ENCODE results near the gene EEF1AKMT1.

EEF1AKMT1 gene

DNA sequence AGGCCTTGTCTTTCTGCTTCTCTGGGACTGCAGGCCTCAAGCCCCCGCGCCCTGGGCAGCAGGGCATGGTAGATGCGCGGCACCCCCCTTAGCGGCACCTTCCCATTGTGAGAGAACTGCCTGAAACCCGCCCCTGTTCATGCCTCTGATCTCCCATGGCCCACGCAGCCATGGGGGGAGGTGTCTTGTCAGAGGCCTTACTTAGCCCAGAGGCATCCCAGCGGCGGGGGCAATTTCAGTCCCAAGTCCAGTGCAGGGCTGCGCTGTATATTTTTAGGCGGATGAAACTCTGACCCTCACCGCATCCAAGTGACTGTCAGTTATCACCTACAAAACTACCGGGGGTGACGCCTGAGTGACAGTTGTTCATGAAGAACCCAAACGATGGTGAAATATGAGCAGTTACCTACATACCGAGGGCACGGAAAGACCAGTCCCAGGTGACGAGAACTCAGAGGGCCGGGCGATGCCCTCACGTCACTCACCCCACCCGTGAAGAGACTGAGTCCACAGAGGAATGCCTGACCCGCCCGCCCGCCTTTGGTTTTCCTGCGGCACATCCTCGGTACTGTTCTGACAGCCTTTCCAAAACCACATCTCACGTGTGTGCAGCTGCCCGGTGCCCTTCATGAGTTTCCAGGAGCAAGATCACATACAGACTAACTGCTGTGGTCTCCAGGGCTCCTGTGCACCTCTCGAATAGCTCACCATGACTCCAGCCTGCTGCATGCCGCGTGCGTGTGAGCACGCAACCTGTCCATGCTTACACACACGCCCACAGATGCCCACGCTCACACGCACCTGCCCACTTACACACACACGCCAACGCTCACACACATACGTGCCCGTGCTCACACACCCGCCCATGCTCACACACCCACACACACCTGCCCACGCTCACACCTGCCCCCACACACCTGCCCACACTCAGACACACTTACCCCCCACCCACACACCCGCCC is 55.9 kb downstream of the EEF1AKMT1 start:
- no peak for DNase-seq

DNA sequence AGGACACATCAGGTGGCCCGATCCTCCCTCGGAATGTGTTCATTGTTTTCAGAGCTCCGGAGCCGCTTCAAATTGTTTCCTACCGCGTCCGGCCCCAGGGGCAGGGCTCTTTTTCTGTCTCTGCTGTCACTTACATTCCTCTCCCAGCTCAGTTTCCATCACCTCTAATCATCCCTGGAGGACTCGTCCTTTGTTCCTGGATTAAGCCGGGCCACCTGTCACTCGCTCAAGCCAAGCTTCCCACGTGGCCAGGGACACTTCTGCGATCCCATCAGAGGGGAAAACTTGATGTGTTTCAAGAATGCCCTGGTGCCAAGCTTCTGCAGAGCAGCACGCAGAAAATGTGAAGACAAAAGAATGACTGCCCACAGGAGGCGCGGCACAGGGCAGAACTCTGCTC is 56.8 kb downstream of the EEF1AKMT1 start:
- DNase-seq = peak; percentile 84

DNA sequence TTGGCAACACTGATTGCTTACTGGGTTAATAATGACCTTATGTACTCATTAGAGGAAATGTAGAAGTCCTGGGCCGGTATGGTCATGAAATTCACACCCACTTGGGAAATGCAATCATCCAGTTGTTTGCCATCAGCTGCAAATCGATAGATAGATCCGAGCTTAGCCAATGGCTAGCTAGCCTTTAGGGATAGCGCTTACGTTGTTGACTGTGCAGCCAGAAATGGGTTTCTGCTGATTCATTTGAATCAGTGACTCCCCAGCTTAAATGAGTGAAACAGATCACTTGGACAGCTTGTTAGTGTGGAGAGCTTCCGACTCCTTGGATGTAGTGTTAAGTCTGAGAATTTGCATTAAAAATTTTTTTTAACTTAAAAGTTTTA is 58.4 kb downstream of the EEF1AKMT1 start:
- DNase-seq = no peak

DNA sequence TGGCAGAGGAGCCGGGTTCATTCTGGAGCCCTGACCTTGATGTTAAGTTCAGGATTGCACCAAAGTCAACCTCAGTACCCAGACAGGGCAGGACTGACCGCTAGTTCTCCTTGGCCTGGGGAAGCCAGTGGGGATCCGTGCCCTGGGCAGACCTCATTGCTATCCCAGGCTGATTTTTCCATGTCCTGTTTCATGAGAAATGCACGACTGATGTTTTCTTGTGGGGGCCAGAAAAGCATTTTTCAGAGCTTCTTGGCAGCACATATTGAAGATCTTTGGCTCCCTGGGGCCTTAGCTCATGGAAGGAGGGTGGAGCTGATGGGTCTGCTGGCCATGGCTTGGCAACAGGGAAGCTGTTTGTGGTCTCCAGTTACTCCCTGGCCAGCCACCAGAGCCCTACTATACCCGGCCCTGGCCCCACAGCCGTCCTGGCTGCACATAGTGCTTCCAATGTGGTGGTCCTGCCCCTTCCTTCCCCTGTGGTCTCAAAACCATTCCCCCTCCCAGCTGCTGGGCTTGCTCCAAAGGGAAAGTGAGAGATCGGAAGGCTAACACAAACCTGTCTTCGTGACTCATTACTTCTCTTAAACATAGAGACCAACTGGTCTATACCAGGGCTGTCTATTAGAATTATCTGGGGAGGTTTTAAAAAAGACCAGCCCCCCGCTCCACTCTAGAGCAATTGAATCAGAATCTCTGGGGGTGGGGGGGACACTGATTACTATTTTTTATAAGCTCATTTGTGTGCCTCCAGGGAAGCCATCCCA is 59.0 kb downstream of the EEF1AKMT1 start:
- DNase-seq = no peak

DNA sequence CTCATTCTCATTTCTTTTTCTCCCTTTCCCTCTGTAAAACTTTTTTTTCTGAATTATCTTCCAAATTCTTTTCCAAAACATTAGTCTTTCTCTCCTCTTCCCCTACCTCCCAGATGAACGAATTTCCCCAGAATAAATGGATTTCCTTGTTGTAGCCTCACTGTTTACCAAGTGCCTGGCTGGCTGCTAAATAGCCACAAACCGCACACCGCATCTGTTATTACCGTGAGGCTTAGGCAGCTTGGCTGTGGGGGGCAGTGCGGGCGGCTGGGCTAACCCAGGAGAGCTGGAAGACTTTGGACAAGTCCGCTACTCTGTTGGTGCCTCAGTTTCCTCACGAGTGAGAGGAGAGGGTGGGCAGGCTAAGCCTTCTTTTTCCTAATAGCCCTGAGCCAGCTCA is 59.6 kb downstream of the EEF1AKMT1 start:
- no peak for DNase-seq

DNA sequence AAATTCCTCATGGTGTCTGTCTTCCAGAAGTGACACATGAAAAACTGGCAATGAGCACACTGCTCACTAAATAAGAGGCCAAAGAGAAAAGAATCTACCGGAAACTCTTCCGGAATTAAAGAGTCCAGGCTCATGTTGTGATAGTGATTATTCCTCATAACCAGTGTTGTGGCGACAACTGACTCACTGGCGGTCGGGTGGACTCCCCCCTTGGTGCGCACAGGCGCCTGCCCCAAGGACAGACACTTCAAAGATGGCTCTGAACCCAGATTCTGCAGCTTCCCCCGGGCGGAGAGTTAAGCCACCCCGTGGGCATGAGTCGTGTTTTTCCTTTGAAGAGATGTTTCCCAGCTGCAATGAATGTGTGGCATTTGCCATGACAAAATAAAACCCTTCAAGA is 60.0 kb downstream of the EEF1AKMT1 start:
- DNase-seq = no peak

DNA sequence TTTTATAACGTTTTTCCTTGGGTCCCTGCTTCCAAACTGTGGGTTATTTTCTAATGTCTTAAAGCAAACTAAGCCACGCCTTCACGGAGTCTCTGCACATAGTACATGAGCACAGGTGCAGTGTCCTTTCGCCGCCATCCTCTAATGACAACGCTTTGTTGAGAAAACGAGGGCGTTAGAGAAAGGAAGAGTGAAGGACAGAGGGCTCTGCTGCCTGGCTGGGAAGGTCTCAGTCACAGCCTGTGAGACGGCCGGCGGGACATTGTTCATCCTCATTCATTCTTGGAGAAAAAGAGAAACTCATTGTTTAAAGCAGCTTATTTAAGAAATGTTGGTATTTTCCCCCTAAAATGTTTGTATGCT is 60.8 kb downstream of the EEF1AKMT1 start:
- no peak for DNase-seq

DNA sequence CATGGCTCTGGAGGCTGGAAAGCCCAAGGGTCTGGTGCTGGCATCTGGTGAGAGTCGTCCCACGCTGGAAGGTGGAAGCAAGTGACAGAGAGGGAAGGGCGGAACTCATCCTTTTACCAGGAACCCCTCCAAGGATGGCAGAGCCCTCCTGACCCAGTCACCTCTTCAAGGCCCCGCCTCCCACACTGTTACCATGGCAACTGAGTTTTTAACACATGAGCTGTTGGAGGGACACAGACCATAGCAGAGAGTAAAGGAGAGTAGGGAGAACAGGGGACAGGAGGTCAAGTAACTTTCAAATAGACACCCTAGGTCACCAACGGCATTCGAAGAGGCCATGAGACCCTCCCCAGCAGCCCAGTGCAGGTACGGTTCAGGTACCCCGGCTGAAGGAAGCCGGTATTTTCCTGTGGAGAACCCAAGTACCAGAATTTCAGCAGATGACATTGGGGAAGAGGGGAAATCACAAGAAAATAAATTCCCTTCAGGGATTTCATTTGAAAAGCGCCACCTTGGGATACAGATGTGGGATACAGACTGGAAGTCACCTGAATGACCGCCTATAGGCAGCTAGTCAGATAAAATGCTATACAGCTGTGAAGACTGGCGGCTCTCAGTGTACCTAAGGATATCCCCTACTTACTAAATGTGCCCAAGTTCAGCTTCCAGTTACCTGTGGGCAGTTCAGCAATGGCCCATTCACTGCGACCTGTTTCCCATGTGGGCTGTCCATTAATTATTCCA is 62.3 kb downstream of the EEF1AKMT1 start:
- DNase-seq = no peak

DNA sequence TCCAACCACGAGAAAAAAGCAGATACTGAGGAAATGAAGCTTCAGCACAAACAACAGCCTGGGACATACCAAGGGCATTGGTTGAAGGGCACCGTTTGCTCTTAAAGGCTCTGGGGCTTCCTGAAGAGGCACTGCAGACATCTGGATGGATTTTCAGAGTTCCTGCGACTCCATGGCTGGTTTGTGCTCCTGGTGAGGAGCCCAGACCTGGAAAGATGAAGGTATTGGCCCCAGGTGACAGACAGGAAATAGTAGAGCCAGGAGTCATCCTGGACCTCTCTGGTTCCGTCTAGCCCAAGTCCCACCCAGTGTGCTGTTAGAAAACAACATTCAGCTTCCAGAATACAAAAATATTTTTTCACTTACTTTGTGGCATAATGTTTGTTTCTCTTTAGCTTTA is 64.0 kb downstream of the EEF1AKMT1 start:
- DNase-seq = no peak

DNA sequence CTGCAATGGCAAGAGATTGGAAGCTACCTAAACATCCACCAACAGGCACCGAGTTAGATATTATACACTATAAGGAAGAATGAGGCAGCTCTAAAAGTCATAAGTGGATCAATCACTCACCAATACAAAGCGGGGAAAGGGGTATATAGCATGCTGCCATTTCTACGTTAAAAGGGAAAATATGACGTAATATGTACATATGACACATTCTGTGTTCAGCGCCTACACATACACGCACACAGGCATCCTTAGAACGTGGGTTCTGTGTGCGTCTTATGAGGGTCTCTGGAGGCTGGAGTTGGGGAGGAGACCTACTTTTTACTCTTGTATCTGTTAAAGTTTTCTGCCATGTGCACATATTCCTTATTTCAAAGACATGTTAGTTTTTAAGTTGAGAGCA is 64.4 kb downstream of the EEF1AKMT1 start:
- DNase-seq = no peak

DNA sequence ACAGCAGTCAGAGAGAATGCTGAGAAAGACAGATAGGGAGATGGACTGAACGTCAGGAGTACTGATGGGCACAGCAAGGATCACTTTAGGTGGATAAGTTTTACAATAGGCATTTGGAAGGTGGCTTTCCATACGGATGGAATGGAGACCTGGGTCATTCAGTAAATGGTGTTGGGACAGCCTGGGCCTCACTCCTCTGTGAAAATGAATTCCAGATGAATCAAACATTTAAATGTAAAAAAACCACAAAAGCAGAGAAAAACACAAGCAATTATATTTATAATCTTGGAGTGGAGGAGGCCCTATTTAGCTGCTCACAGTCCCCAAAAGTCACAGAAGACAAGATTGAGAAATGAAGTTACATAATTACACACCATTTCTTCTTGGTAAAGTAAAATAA is 65.5 kb downstream of the EEF1AKMT1 start:
- no peak for DNase-seq

DNA sequence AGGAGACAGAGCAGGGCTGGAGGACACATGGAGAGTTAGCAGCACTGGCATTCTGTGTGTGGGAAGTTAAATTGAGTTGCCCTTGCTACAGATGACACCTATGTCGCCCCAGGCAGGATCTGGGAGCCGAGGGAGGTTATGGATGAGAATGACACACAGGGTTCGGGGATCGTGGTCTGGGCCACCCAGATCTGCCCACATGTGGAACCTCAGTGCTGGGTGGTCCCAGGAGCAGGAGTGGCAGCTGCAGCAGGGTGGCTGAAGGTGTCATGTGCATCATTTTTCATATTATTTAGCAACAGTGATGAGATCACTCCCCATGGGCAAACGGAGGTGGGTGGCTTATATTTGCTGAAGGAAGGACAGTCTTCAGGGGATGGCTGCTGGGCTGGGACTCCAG is 67.1 kb downstream of the EEF1AKMT1 start:
- DNase-seq = no peak

DNA sequence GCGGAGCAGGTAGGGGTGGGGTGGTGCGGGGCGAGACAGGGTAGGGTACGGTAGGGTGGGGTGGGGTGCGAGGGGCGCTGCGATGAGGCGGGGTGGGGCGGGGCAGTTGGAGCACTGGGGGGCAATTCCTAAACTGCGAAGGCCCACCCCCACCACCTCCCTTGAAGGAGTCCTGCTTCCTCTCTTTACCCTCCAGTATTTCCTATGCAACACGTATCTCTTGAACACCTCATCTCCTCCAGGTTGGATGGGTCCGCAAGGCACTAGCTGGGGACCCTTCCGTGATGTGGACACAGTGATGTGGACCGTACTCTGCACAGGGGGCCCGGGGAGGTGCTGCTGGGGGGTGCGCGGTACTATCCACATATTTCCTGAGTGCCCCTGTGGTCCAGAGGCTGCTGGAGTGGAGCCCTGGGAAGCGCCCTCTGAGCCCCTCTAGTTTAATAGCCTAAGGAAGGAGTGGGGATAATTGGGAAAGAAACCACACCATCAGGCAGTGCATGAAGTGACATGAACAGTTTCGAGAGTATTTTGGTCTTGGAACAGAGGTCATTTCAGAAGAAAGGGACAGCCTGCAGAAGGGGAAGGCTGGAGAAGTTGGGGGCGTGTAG is 69.2 kb downstream of the EEF1AKMT1 start:
- DNase-seq = no peak

DNA sequence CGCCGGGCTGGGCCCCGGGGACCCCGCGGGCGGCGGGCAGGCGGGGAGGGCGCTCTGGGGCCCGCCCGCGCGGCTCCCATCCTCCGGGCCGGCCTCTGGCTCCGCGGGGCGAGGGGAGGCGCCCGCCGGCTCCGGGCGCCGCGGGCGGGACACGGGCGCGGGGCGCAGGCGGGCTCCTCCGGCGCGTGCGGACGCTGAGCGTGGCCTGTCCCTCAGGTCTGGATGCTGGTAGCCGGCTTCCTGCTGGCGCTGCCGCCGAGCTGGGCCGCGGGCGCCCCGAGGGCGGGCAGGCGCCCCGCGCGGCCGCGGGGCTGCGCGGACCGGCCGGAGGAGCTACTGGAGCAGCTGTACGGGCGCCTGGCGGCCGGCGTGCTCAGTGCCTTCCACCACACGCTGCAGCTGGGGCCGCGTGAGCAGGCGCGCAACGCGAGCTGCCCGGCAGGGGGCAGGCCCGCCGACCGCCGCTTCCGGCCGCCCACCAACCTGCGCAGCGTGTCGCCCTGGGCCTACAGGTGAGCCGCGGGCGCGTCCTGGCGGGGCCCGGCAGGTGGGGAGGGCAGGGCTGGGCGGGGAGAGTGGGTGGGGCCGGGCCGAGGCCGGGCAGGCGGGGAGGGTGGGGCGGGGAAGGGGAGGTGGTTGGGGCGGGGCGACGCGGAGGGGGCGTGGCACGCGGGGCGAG is 69.8 kb downstream of the EEF1AKMT1 start:
- DNase-seq = peak; percentile 74

DNA sequence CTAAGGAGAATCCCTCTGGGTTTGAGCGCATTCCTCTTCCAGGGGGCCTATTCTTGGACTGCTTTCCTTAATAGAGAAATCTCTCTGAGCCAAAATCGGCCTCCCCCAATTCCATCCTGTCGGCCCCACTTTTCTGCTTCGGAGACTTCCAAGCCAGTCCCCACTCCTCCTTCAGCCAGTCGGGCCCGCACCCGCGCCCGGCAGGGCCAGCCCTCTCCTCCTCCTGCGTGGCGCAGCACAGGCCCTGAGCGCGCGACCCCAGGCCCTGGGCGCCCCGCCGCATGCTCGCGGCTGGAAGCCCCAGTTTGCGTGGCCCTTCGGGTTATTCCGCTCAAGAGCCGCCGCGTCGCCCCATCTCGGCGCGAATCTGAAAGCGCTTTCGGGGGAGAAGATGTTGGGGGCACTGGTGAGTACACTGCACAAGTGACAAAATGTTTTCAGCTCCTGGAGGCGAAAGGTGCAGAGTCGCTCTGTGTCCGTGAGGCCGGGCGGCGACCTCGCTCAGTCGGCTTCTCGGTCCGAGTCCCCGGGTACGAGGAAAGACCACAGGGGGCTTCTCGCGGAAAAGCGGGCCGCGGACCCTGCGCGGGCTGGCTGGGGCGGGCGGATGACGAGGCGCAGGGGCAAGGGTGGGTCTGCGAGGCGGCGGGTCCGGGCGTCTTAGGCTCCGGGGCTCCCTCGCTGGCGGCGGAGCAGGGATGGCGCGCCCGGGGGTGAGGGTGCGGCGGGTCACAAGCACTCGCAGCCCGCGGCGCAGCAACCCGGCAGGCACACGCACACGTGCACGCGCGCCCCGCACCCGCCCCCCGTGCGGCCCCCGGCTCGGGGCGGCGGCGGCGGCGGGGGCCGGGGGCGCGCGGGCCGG is 70.6 kb downstream of the EEF1AKMT1 start, which contains the start of gene IL17D:
IL17D (plus strand) TSS at position 785 of the 865 bp plus-strand sequence. CDS start 303 bp downstream, outside the sequence.
- peak; percentile 91 for DNase-seq

DNA sequence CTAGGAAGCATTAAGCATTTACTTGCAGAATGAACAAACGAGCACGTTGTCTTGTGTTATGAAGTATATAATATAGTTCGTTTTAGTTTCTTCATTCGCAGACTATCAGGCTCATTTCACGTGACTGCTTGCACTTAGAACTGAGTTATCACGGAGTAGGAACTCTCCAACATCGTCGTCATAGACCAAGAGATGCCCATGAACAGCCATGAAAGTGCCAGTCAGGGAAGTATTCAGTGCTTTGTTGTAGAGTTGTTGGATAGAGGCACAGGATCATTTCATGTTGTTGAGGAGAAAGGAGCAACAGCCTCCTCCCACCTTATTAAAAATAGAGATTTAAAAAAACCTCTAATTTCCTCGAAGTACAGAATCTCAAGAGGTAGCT is 71.2 kb downstream of the EEF1AKMT1 start:
- DNase-seq = no peak

DNA sequence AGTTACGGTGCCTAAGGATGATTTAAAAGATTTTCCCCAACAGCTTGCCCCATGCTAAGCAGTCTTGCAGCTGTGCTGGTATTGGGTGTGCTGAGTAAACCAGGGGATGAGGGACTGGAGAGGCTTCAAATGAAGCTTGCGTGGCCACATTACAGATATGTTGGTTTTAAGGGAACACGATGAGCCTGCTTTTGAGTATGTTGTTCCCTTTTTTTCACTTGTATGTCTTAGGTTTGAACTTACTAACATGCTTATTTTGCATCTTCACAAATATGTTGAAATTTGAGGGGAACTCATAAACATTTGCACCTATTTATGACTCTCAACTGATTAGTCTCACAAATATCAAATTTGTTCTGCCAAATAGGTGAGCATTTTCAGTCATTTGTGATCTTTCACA is 72.3 kb downstream of the EEF1AKMT1 start:
- no peak for DNase-seq

DNA sequence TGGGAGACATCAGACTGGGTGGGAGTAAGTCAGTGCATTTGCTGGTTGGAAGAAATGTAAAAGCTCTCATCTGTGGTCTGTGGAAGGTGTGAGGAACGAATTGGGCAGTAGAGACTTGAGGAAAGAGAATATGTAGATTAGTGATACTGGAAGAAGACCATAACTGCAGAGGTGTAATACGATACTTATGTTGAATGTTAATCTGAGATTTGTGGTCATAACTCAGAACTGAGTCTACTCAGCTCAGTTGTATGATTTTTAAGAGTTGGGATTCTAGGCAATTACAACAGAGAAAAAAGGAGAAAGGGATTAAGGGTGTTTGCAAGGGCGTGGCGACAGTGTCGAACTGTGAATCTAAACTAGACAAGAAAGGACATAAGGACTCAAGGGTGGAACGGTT is 73.5 kb downstream of the EEF1AKMT1 start:
- no peak for DNase-seq

DNA sequence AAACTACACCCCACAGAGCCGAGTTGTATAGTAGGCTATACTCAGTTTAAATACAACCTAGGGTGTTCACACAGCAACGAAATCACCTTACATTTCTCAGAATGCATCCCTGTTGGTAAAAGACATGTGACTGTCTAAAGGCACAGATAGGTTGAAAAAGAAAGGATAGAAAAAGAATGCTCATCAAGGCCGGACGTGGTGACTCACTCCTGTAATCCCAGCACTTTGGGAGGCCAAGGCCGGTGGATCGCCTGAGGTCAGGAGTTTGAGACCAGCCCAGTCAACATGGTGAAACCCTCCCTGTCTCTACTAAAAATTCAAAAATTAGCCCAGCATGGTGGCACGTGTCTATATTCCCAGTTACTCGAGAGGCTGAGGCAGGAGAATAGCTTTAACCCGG is 74.0 kb downstream of the EEF1AKMT1 start:
- no peak for DNase-seq

DNA sequence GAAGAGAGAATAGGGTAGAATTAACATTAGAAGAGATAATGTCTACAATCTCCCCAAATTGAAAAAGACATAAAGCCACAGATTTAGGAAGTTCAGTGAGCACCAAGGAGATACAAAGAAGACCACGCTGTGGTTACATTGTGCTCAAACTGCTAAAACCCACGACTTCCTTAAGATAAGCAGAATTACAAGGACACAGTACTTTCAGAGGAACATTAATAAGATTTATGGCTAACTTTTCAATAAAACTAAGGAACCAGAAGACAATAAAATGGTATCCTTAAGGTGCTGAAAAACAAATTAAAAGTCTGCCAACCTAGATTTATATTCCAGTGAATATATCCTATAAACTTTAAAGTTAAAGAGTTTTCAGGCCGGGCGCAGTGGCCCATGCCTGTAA is 77.7 kb downstream of the EEF1AKMT1 start:
- no peak for DNase-seq

DNA sequence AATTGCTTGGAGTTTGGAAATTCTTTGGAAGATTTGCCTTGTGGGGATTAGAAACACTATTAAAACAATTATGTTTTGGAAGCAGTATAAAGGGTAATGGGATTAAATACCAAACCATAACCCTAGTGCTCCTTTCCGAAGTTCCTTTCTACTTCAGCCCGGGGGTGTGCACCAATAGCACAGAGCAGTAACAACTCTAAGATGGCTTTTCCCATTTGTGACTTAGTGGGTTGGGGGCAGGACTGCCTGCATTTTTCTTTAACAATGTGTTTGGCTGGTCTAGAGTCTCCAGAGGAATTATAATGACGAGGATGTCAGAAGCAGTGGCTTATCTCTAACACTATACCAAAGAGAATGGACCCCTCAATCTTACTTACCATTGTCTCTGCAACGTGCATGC is 82.1 kb downstream of the EEF1AKMT1 start:
- no peak for DNase-seq
